ENCODE data around the gene ANO4.

The ANO4 gene

DNA sequence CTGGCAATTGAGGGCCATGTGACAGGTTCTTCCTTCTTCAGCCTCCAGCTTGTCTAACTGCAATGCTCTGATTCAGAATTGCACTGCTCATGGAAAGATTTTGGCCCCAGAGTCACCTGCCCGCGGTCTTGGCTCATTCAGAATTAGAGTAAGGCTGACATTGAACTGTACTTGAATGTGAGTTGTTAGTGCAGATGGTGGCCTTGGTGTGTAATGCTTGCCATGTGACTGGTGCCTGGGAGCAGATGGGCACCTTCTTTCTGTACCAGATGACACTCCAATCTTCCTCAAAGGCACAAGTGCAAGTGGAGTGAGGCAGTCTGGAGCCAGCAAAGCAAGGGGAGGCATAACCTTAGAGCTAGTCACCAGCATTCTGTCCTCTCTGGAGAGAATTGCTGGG lies 36.5 kb upstream of the ANO4 start:
- Histone ChIP-seq H3K9me3 (peaks cover 0 to 3% (median 0%) of the 10 kb centered on the region in 3 donors), H3K27me3 (no peaks in the 10 kb centered on the region), H3K4me3 (no peak overlapping the region), H3K27ac (no peak overlapping the region), H3K4me1 (no peaks in the 10 kb centered on the region), H3K36me3 (no peaks in the 10 kb centered on the region)
- TF ChIP-seq, protein P1, sequence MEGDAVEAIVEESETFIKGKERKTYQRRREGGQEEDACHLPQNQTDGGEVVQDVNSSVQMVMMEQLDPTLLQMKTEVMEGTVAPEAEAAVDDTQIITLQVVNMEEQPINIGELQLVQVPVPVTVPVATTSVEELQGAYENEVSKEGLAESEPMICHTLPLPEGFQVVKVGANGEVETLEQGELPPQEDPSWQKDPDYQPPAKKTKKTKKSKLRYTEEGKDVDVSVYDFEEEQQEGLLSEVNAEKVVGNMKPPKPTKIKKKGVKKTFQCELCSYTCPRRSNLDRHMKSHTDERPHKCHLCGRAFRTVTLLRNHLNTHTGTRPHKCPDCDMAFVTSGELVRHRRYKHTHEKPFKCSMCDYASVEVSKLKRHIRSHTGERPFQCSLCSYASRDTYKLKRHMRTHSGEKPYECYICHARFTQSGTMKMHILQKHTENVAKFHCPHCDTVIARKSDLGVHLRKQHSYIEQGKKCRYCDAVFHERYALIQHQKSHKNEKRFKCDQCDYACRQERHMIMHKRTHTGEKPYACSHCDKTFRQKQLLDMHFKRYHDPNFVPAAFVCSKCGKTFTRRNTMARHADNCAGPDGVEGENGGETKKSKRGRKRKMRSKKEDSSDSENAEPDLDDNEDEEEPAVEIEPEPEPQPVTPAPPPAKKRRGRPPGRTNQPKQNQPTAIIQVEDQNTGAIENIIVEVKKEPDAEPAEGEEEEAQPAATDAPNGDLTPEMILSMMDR (IDR thresholded peaks at IDR 0.05), result no peak
- intact Hi-C loops (cut with DNase I; ENCODE audit: low total_unique reads), result no loop called here
- DNase-seq, result no peak

DNA sequence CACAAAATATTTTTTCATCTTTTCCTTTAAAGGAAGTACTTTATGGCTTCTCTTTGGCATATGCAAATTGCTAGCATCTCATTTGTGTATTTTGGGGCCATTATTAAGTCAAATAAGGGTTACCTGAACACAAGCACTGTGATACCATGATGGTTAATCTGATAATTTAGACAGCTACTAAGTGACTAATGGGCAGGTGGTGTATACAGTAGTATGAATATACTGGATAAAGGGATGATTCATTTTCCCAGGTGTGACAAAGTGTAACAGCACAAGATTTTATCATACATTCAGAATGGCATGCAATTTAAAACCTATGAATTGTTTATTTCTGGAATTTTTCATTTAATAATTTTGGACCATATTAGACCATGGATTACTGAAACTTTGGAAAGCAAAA lies 27.2 kb upstream of the ANO4 start:
- no peak overlapping the region for H3K4me3 ChIP-seq
- H3K9me3 ChIP-seq, result no peaks in the 10 kb centered on the region
- no peaks in the 10 kb centered on the region for H3K27me3 ChIP-seq
- TF ChIP-seq, protein P1 (IDR thresholded peaks at IDR 0.05), result no peak
- no peaks in the 10 kb centered on the region for H3K36me3 ChIP-seq
- DNase-seq, result no peak
- intact Hi-C loops (cut with DNase I; ENCODE audit: low total_unique reads), result no loop called here
- no peak overlapping the region for H3K27ac ChIP-seq
- no peaks in the 10 kb centered on the region for H3K4me1 ChIP-seq

DNA sequence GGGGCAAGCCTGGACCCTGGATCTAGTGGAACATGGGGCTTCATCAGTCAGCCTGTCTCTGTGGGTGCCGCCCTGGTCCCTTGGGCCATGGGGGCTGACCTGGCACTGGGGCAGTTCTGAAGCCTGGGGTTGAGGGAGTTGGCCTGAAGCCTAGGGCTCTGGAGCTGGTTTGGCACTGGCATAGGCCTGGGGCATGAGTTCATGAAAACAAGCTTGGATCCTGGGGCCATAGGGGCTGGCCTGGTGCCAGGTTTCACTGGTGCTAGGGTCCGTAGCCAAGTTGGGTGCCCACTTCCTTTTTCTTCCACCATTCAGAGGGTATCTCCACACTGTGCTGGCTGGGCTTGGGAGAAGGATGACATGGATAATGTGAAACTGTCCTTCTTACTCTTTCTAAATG lies 26.6 kb upstream of the ANO4 start:
- H3K27ac ChIP-seq, result no peak overlapping the region
- H3K9me3 ChIP-seq, result no peaks in the 10 kb centered on the region
- intact Hi-C loops (cut with DNase I; ENCODE audit: low total_unique reads), result no loop called here
- no peaks in the 10 kb centered on the region for H3K4me1 ChIP-seq
- no peak overlapping the region for H3K4me3 ChIP-seq
- H3K27me3 ChIP-seq, result no peaks in the 10 kb centered on the region
- H3K36me3 ChIP-seq, result no peaks in the 10 kb centered on the region
- DNase-seq, result no peak
- TF ChIP-seq, protein P1 (IDR thresholded peaks at IDR 0.05), result no peak

DNA sequence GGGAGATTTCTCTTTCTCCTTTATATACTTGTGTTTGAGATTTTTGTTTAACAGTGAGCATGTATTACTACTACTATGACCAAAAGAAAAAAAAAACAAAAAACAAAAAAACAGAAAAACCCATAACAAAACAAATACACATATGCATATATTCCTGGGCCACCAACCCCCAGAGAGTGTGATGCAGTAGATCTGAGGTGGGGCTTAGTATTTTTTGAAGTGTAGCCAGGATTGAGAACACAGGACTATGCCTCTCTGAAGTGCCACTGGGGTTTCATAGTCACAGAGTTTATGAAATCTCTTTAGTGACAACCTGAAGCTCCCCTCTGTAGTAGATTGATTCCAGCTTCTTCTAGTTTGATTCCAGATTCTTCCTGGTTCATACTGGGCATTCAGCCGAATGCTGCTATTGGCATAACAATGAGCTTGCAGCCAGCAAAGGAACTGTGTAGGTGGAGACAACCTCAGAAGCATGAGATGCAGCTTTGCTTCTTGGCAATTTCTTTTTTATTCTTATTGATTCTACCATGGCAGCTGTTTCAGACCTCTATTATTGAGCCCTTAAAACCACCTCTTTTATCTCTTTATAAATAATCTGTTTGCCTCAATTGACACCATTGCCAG lies 15.5 kb upstream of the ANO4 start:
- H3K36me3 ChIP-seq, result no peaks in the 10 kb centered on the region
- DNase-seq, result no peak
- no peaks in the 10 kb centered on the region for H3K4me1 ChIP-seq
- intact Hi-C loops (cut with DNase I; ENCODE audit: low total_unique reads), result no loop called here
- no peaks in the 10 kb centered on the region for H3K27me3 ChIP-seq
- TF ChIP-seq, protein P1 (IDR thresholded peaks at IDR 0.05), result no peak
- H3K27ac ChIP-seq, result no peak overlapping the region
- no peak overlapping the region for H3K4me3 ChIP-seq
- no peaks in the 10 kb centered on the region for H3K9me3 ChIP-seq

DNA sequence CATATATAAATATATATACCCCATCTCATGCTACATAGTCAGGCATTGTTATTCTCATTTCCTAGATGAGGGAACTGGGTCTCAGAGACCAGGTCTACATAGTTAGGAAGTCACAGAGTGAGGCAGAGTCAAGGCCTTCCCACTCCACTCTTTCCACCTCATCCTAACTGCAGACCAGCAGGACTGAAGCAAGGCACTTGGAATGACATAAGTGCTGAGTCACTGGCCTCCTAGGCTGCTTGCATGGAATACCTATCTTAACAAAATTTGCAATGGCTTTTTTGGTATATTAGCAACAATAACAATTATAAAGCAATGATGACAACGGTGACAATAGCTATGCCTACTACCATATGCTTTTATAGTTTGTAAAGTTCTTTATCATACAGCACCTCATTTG lies 5.4 kb upstream of the ANO4 start:
- no peaks in the 10 kb centered on the region for H3K4me1 ChIP-seq
- H3K36me3 ChIP-seq, result no peaks in the 10 kb centered on the region
- no peak overlapping the region for H3K4me3 ChIP-seq
- H3K9me3 ChIP-seq, result no peaks in the 10 kb centered on the region
- H3K27me3 ChIP-seq, result no peaks in the 10 kb centered on the region
- intact Hi-C loops (cut with DNase I; ENCODE audit: low total_unique reads), result no loop called here
- TF ChIP-seq, protein P1 (IDR thresholded peaks at IDR 0.05), result no peak
- H3K27ac ChIP-seq, result no peak overlapping the region
- no peak for DNase-seq

DNA sequence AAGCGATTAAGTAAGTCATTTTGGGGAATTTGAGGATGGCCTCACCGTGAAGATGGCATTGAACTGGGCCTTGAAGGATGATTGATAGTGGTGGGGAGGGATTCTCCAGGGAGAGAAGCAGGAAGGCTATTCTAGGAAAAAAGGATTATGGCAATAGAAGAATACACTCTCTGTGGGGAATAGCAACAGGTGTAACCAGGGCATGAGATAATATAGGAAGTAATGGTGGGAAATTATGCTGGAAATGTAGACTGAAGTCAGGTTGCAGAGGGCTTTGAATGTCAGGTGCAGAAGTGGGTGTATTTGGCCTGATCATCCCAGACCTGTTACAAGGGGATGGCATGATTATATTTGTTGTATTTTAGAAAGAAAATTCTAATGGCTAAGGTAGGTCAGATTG lies 4.6 kb upstream of the ANO4 start:
- Histone ChIP-seq H3K4me1 (peaks cover 0 to 8% (median 0%) of the 10 kb centered on the region in 4 donors), H3K27ac (no peak overlapping the region), H3K4me3 (no peak overlapping the region), H3K36me3 (no peaks in the 10 kb centered on the region), H3K9me3 (no peaks in the 10 kb centered on the region), H3K27me3 (no peaks in the 10 kb centered on the region)
- no peak for DNase-seq
- intact Hi-C loops (cut with DNase I; ENCODE audit: low total_unique reads), result no loop called here
- TF ChIP-seq, protein P1 (IDR thresholded peaks at IDR 0.05), result no peak

All from tibial artery (tissue), 4 donors.